T-cell (primary cell): Measurements from ENCODE around the gene ZNF527. TPM values are rescaled to one million over a fixed set of nuclear protein-coding genes. Genes with fewer than 3 reads are reported as not detected.
"Not testable (repeated sequence)": the region's sequence is repeated elsewhere in the genome, so short reads cannot be mapped to it uniquely, and the experiment has no call there.

Source experiments
- ATAC-seq, 4 experiments: fragments of 200-7000 bp in 3 of 4; fragments of 150-1000 bp in 1 of 4; cut with Tn5 transposase; replicated peaks in 1 of 4; 1 replicate in 3 of 4; 2 replicates in 1 of 4; pipeline ENCODE4 v1.10.0; 2021; ENCODE audit warnings: moderate library complexity in 3 of 4, mild to moderate bottlenecking in 2 of 4, moderate number of reproducible peaks in 1 of 4
- CTCF ChIA-PET, 2 donors: fragments of 300-600 bp; sonication (Branson Sonifier 250); formaldehyde crosslinking; loops; one replicate each; lab custom pipeline; 2022; ENCODE audit warnings: antibody characterized with exemption in 2 of 2; lab: Charles Lee
- POLR2A ChIA-PET, 2 donors: fragments of 300-600 bp; sonication (Branson Sonifier 250); formaldehyde crosslinking; loops; one replicate each; lab custom pipeline; 2022; ENCODE audit warnings: antibody characterized with exemption in 2 of 2; lab: Charles Lee
- DNase-seq, 35 experiments: peaks; one replicate each; pipeline versions ENCODE4 v3.0.0 to v3.0.0-alpha.2; 2013 to 2023
- H3K27ac ChIP-seq: one replicate; pipeline ENCODE4 v1.5.1; 2013; ENCODE audit warnings: low read length
- H3K27me3 ChIP-seq, 2 experiments: replicated peaks in 1 of 2; 1 replicate in 1 of 2; 2 replicates in 1 of 2; pipeline versions ENCODE4 v1.6.1 to v1.7.0; 2013; ENCODE audit warnings: low read length in 1 of 2, mixed read lengths in 1 of 2; ENCODE audit not compliant: control insufficient read depth in 2 of 2, insufficient read depth in 2 of 2; ENCODE audit errors: extremely low read depth in 1 of 2
- H3K36me3 ChIP-seq, 2 donors: 1 replicate in 1 of 2; 2 replicates in 1 of 2; pipeline versions ENCODE4 v1.6.1 to v1.7.0; 2013; ENCODE audit warnings: low read length in 1 of 2; ENCODE audit not compliant: control insufficient read depth in 2 of 2, insufficient read depth in 1 of 2; ENCODE audit errors: extremely low read depth in 1 of 2
- H3K4me1 ChIP-seq, 2 experiments: 1 replicate in 1 of 2; 2 replicates in 1 of 2; pipeline versions ENCODE4 v1.6.1 to v1.7.0; 2013; ENCODE audit warnings: low read length in 2 of 2, mixed read lengths in 1 of 2; ENCODE audit not compliant: insufficient read depth in 2 of 2, control insufficient read depth in 1 of 2; ENCODE audit errors: extremely low read depth in 1 of 2
- H3K4me3 ChIP-seq, 2 donors: 1 replicate in 1 of 2; 2 replicates in 1 of 2; pipeline versions ENCODE4 v1.5.1 to v1.7.0; 2013; ENCODE audit warnings: mild to moderate bottlenecking in 2 of 2, low read length in 1 of 2, moderate library complexity in 1 of 2; ENCODE audit not compliant: control insufficient read depth in 1 of 2; ENCODE audit errors: extremely low read depth in 1 of 2
- H3K9me3 ChIP-seq: 2 replicates; pipeline ENCODE4 v1.7.0; 2013
- H3K27ac Mint-ChIP-seq, 2 donors: one replicate each; pipeline ENCODE4 v1.8.0; 2020 to 2021; ENCODE audit warnings: mild to moderate bottlenecking in 2 of 2, mixed read lengths in 2 of 2
- H3K27me3 Mint-ChIP-seq, 2 donors: one replicate each; pipeline ENCODE4 v1.8.0; 2021 to 2022; ENCODE audit warnings: mixed read lengths in 2 of 2
- H3K36me3 Mint-ChIP-seq: one replicate; pipeline ENCODE4 v1.8.0; 2021; ENCODE audit warnings: mixed read lengths
- H3K4me1 Mint-ChIP-seq, 3 donors: one replicate each; pipeline ENCODE4 v1.8.0; 2020 to 2022; ENCODE audit warnings: mixed read lengths in 3 of 3, mild to moderate bottlenecking in 1 of 3
- H3K4me3 Mint-ChIP-seq, 3 donors: one replicate each; pipeline ENCODE4 v1.8.0; 2020 to 2022; ENCODE audit warnings: mild to moderate bottlenecking in 3 of 3, mixed read lengths in 3 of 3, moderate library complexity in 3 of 3
- H3K9me3 Mint-ChIP-seq, 3 donors: one replicate each; pipeline ENCODE4 v1.8.0; 2020 to 2022; ENCODE audit warnings: mixed read lengths in 3 of 3
- WGBS: methylation state at CpG from one replicate; pipeline ENCODE4 v1.1.5; 2013; ENCODE audit warnings: missing lambda C conversion rate; ENCODE audit not compliant: insufficient coverage; 5-methylcytosine and 5-hydroxymethylcytosine counted together
- total RNA-seq, 35 experiments: library from RNA in 6 of 35; stranded (reverse) in 6 of 35; fragments of 120-200 nt in 1 of 35; gene quantifications; one replicate each; pipeline versions ENCODE4 v1.2.1 to v1.2.4 and lab custom pipeline; 2013 to 2026

ZNF527 gene
- total RNA-seq, 5 donors from 2014 or later (not counting 1 experiment from before 2014, with no cell fraction given) = 8.1 to 10.3 (median 8.7) TPM

DNA sequence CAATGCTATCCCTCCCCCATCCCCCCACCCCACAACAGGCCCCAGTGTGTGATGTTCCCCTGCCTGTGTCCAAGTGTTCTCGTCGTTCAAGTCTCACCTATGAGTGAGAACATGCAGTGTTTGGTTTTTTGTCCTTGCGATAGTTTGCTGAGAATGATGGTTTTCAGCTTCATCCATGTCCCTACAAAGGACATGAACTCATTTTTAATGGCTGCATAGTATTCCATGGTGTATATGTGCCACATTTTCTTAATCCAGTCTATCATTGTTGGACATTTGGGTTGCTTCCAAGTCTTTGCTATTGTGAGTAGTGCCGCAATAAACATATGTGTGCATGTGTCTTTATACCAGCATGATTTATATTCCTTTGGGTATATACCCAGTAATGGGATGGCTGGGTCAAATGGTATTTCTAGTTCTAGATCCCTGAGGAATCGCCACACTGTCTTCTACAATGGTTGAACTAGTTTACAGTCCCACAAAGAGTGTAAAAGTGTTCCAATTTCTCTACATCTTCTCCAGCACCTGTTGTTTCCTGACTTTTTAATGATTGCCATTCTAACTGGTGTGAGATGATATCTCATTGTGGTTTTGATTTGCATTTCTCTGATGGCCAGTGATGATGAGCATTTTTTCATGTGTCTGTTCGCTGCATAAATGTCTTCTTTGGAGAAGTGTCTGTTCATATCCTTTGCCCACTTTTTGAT is 35.4 kb downstream of the ZNF527 start:
- H3K27ac ChIP-seq, H3K36me3 ChIP-seq, H3K27ac Mint-ChIP-seq, H3K4me1 Mint-ChIP-seq, ATAC-seq, H3K4me3 ChIP-seq, H3K27me3 Mint-ChIP-seq, H3K4me1 ChIP-seq, DNase-seq, H3K4me3 Mint-ChIP-seq, POLR2A ChIA-PET: not testable (repeated sequence)
- H3K9me3 ChIP-seq = peaks cover 14% of the 10 kb centered on the region
- H3K27me3 ChIP-seq = peaks cover 0 to 11% of the 10 kb centered on the region in 2 experiments
- WGBS = no CpG with 5 or more reads among the region's 6 CpGs
- CTCF ChIA-PET = interaction anchor here in 1 of 2 donors (0.5 kb wide), 1 partner anchor 146 kb away, joined by 4 read pairs; no protein-coding TSS in a partner anchor
- Mint-ChIP-seq H3K9me3 (peaks cover 15 to 48% (median 37%) of the 10 kb centered on the region in 3 donors), H3K36me3 (peaks cover 15% of the 10 kb centered on the region)

DNA sequence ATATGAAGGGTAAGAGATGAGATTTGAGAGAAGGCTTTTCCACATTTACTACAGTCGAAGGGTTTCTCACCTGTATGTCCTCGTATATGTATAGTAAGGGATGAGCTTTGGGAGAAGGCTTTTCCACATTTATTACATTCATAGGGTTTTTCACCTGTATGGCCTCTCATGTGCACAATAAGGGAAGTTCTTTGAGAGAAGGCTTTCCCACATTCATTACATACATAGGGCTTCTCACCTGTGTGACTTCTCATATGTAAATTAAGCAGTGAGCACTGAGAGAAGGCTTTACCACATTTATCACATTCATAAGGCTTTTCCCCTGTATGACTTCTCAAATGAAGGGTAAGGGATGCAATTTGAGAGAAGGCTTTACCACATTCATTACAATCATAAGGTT is 41.8 kb downstream of the ZNF527 start:
- peaks cover 17 to 59% (median 44%) of the 10 kb centered on the region in 3 donors for H3K9me3 Mint-ChIP-seq
- POLR2A ChIA-PET = no interaction called here
- Histone ChIP-seq H3K4me3 (no peak overlapping the region), H3K27me3 (no peaks in the 10 kb centered on the region), H3K4me1 (no peaks in the 10 kb centered on the region), H3K27ac (no peak overlapping the region), H3K9me3 (peaks cover 45% of the 10 kb centered on the region), H3K36me3 (peaks cover 0 to 12% of the 10 kb centered on the region in 2 donors)
- peaks cover 60% of the 10 kb centered on the region for H3K36me3 Mint-ChIP-seq
- no peak for ATAC-seq
- no CpG with 5 or more reads among the region's 2 CpGs for WGBS
- H3K4me3 Mint-ChIP-seq = no peak overlapping the region
- no peaks in the 10 kb centered on the region for H3K4me1 Mint-ChIP-seq
- DNase-seq = no peak
- CTCF ChIA-PET = no interaction called here
- no peak overlapping the region for H3K27ac Mint-ChIP-seq
- no peaks in the 10 kb centered on the region for H3K27me3 Mint-ChIP-seq

DNA sequence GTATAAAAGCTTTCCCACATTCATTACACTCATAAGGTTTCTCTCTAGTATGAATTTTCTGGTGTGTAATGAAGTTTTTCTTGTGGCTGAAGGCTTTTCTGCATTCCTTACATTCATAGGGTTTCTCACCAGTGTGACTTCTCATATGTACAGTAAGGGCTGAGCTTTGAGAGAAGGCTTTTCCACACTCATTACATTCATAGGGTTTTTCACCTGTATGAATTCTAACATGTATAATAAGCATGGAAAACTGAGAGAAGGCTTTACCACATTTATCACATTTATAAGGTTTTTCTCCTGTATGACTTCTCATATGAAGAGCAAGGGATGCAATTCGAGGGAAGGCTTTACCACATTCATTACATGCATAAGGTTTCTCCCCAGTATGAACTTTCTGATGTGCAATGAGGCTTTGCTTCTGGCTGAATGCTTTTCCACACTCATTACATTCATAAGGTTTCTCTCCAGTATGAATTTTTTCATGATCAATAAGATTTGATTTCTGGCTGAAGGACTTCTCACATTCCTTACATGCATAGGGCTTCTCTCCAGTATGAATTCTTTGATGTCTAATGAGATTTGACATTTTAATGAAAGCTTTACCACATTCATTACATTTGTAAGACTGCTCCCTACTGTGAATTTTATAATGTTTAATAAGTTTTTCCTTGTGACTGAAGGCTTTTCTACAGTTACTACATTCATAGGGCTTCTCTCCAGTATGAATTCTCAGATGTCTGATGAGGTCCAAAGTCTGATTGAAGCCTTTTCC is 42.6 kb downstream of the ZNF527 start:
- Mint-ChIP-seq H3K4me1 (no peaks in the 10 kb centered on the region), H3K27ac (no peak overlapping the region), H3K4me3 (no peak overlapping the region), H3K9me3 (peaks cover 20 to 61% (median 43%) of the 10 kb centered on the region in 3 donors), H3K36me3 (peaks cover 63% of the 10 kb centered on the region), H3K27me3 (no peaks in the 10 kb centered on the region)
- Histone ChIP-seq H3K36me3 (peaks cover 0 to 12% of the 10 kb centered on the region in 2 donors), H3K4me1 (no peaks in the 10 kb centered on the region), H3K9me3 (peaks cover 39% of the 10 kb centered on the region), H3K27me3 (no peaks in the 10 kb centered on the region), H3K27ac (no peak overlapping the region), H3K4me3 (no peak overlapping the region)
- no peak for ATAC-seq
- WGBS = no CpG with 5 or more reads among the region's 1 CpG
- ChIA-PET POLR2A (no interaction called here), CTCF (no interaction called here)
- no peak for DNase-seq

Other genes with a start within 250 kb of the ZNF527 start
- 10 to 100 TPM in 4 of 5 donors, 1 to 10 TPM in 1; 4.4 to 23.8 (median 14.2) TPM for gene ZNF585A, start 198.4 kb upstream of the ZNF527 start, total RNA-seq
- 10 to 100 TPM; 12.5 to 25.4 (median 22.5) TPM for gene ZNF585B, start 160.6 kb upstream of the ZNF527 start, total RNA-seq
- gene ZNF383, start 152.9 kb upstream of the ZNF527 start, total RNA-seq = 10 to 100 TPM; 11.7 to 25.9 (median 24.2) TPM
- 10 to 100 TPM in 2 of 5 donors, 1 to 10 TPM in 3; 5.6 to 10.8 (median 9.4) TPM for gene ZNF569, start 96.3 kb downstream of the ZNF527 start, total RNA-seq
- gene ZNF570, start 98.3 kb downstream of the ZNF527 start, total RNA-seq = 10 to 100 TPM in 4 of 5 donors, 1 to 10 TPM in 1; 8.6 to 14.6 (median 12.5) TPM
- 10 to 100 TPM in 2 of 5 donors, 1 to 10 TPM in 3; 3.1 to 11.1 (median 8.6) TPM for gene ZNF793, start 135.8 kb downstream of the ZNF527 start, total RNA-seq
- gene ZNF571, start 223.7 kb downstream of the ZNF527 start, total RNA-seq = 10 to 100 TPM in 3 of 5 donors, 1 to 10 TPM in 2; 6.4 to 16.4 (median 10.1) TPM
- gene ZNF540, start 223.8 kb downstream of the ZNF527 start, total RNA-seq = 10 to 100 TPM; 11.7 to 14.7 (median 13.8) TPM